Testis (tissue), 2 donors: ENCODE measurements around the gene ZNF212.

Experiments
- POLR2A ChIP-seq: fragments of 450-650 bp; IDR thresholded peaks from one replicate; pipeline ENCODE4 v1.6.1; 2017; ENCODE audit warnings: antibody characterized with exemption, mild to moderate bottlenecking, moderate library complexity
- TF ChIP-seq, protein P1 (sequence below), 3 experiments: fragments of 450-650 bp in 2 of 3; fragments of 200-600 bp in 1 of 3; sonication (generic) in 1 of 3; IDR thresholded peaks; one replicate each; pipeline ENCODE4 v1.5.1; 2016 to 2019; ENCODE audit warnings: antibody characterized with exemption in 3 of 3, mild to moderate bottlenecking in 2 of 3, moderate library complexity in 1 of 3

- TF ChIP-seq, protein P1, sequence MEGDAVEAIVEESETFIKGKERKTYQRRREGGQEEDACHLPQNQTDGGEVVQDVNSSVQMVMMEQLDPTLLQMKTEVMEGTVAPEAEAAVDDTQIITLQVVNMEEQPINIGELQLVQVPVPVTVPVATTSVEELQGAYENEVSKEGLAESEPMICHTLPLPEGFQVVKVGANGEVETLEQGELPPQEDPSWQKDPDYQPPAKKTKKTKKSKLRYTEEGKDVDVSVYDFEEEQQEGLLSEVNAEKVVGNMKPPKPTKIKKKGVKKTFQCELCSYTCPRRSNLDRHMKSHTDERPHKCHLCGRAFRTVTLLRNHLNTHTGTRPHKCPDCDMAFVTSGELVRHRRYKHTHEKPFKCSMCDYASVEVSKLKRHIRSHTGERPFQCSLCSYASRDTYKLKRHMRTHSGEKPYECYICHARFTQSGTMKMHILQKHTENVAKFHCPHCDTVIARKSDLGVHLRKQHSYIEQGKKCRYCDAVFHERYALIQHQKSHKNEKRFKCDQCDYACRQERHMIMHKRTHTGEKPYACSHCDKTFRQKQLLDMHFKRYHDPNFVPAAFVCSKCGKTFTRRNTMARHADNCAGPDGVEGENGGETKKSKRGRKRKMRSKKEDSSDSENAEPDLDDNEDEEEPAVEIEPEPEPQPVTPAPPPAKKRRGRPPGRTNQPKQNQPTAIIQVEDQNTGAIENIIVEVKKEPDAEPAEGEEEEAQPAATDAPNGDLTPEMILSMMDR (IDR thresholded peaks at IDR 0.05): no peak
- TF ChIP-seq POLR2A: no peak
Observed at GRCh38 chr7:149207324-149208035, 32.0 kb upstream of the ZNF212 start.
